Esophagus squamous epithelium (tissue), 4 donors: ENCODE results near the gene FNIP2.

Experiments
- POLR2A ChIP-seq, 4 donors: fragments of 450-650 bp; IDR thresholded peaks; one replicate each; pipeline ENCODE4 v1.6.1; 2017; ENCODE audit warnings: antibody characterized with exemption in 4 of 4, mild to moderate bottlenecking in 4 of 4, moderate library complexity in 3 of 4
- TF ChIP-seq, protein P1 (sequence below), 6 experiments: fragments of 450-650 bp in 4 of 6; fragments of 200-600 bp in 2 of 6; sonication (generic) in 2 of 6; IDR thresholded peaks; one replicate each; pipeline ENCODE4 v1.5.1; 2016 to 2019; ENCODE audit warnings: antibody characterized with exemption in 6 of 6, mild to moderate bottlenecking in 4 of 6, moderate library complexity in 4 of 6

DNA sequence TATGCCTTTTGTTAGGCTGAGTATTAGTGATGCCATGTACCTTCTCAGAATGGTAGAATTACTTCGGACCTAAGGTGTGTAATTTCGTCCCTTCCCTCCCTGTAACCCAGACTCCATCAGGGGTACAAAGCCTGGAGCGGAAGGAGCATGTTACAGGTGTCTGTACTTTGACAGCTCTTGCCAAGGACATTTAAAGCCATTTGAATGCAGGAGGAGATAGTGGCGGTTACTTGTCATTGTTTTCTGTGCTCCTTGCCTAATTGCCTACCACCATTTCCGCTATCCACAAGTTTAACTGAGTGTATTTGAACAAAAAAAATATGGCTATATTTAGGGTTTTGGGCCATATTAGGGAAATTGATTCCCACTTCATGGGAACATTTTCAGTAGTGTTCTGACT lies 1.8 kb downstream of the FNIP2 start:
- TF ChIP-seq POLR2A (IDR thresholded peaks at IDR 0.05): no peak
- TF ChIP-seq, protein P1, sequence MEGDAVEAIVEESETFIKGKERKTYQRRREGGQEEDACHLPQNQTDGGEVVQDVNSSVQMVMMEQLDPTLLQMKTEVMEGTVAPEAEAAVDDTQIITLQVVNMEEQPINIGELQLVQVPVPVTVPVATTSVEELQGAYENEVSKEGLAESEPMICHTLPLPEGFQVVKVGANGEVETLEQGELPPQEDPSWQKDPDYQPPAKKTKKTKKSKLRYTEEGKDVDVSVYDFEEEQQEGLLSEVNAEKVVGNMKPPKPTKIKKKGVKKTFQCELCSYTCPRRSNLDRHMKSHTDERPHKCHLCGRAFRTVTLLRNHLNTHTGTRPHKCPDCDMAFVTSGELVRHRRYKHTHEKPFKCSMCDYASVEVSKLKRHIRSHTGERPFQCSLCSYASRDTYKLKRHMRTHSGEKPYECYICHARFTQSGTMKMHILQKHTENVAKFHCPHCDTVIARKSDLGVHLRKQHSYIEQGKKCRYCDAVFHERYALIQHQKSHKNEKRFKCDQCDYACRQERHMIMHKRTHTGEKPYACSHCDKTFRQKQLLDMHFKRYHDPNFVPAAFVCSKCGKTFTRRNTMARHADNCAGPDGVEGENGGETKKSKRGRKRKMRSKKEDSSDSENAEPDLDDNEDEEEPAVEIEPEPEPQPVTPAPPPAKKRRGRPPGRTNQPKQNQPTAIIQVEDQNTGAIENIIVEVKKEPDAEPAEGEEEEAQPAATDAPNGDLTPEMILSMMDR (IDR thresholded peaks at IDR 0.05): no peak
